ENCODE results near the gene DDX39A. TPM values are rescaled to one million over a fixed set of nuclear protein-coding genes. Genes with fewer than 3 reads are reported as not detected.

DDX39A gene
- total RNA-seq, 4 donors from 2014 or later, result 31.4 to 55.5 (median 43.4) TPM

- H3K9me3 ChIP-seq, result no peaks in the 10 kb centered on the region
- no peak for TF ChIP-seq POLR2AphosphoS5 (IDR thresholded peaks at IDR 0.05)
- TF ChIP-seq EP300 (IDR thresholded peaks at IDR 0.05), result no peak
- no peak for TF ChIP-seq POLR2A (IDR thresholded peaks at IDR 0.05)
- TF ChIP-seq, protein P1, sequence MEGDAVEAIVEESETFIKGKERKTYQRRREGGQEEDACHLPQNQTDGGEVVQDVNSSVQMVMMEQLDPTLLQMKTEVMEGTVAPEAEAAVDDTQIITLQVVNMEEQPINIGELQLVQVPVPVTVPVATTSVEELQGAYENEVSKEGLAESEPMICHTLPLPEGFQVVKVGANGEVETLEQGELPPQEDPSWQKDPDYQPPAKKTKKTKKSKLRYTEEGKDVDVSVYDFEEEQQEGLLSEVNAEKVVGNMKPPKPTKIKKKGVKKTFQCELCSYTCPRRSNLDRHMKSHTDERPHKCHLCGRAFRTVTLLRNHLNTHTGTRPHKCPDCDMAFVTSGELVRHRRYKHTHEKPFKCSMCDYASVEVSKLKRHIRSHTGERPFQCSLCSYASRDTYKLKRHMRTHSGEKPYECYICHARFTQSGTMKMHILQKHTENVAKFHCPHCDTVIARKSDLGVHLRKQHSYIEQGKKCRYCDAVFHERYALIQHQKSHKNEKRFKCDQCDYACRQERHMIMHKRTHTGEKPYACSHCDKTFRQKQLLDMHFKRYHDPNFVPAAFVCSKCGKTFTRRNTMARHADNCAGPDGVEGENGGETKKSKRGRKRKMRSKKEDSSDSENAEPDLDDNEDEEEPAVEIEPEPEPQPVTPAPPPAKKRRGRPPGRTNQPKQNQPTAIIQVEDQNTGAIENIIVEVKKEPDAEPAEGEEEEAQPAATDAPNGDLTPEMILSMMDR (IDR thresholded peaks at IDR 0.05), result no peak
- H3K4me3 ChIP-seq, result no peak overlapping the region
- no peak overlapping the region for H3K27ac ChIP-seq
- no peak for ATAC-seq
- WGBS, 2 donors (ENCODE audit: low coverage in 1 of 2), result 79 to 87% methylated on average over 2 to 5 of the region's 6 CpGs
- H3K27me3 ChIP-seq, result no peaks in the 10 kb centered on the region
- peaks cover 0 to 100% of the 10 kb centered on the region in 2 donors for H3K36me3 ChIP-seq
- H3K4me1 ChIP-seq, result peaks cover 0 to 3% (median 0%) of the 10 kb centered on the region in 3 donors
Observed at GRCh38 chr19:14449321-14449720, 30.2 kb upstream of the DDX39A start.

DNA sequence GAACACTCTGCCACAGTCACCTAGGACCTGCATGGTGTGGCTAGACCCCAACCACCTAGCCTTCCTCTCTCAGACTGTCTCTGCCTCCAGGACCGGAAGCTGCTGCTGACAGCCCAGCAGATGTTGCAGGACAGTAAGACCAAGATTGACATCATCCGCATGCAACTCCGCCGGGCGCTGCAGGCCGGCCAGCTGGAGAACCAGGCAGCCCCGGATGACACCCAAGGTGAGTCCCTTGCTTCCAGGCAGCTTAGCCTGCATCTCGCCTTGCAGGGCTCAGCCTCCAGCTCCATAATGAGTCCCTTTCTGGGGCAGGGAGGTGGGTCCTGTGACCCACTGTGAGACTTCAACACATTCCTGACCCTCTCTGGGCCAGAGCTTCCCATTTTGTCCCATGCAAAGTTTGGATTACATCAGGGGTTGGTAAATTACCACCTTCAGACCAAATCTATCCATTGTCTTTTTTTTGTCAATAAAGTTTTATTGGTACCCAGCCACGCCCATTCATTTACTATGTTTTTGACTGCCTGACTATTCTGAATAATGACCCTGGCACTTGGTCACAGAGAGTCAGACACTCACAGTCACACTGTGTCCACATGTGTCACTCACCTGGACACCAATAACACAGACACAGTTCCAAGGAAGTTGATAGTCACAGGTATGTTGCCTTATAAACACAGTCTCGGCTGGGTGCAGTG lies 27.3 kb upstream of the DDX39A start:
- H3K36me3 ChIP-seq, result peaks cover 0 to 100% of the 10 kb centered on the region in 2 donors

DNA sequence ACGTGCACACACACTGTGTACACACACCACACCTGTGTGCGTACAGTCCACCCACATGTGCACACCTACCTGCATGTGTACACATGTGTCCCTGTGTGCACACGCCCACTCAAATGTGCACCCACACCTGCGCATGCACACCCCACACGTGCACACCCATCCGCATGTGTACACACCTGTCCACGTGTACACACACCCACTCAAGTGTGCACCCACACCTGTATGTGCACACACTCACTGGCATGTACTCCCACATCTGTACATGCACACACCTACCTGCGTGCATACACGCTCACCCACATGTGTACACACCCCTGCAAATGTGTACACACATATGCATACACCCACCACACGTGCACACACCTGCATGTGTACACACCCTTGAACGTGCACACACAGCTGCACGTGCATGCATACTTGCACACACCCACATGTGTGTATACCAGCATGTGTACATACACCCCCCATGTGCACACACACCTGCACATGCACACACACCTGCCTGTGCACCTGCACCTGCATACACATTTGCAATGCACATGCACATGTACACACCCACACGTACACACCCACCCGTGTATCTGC lies 24.6 kb upstream of the DDX39A start:
- no peak for TF ChIP-seq EP300 (IDR thresholded peaks at IDR 0.05)
- H3K27me3 ChIP-seq, result no peaks in the 10 kb centered on the region
- 86 to 90% methylated on average over 10 to 14 of the region's 14 CpGs for WGBS, 2 donors (ENCODE audit: low coverage in 1 of 2)
- peaks cover 0 to 29% (median 8%) of the 10 kb centered on the region in 3 donors for H3K4me1 ChIP-seq
- no peaks in the 10 kb centered on the region for H3K9me3 ChIP-seq
- H3K36me3 ChIP-seq, result peaks cover 0 to 82% of the 10 kb centered on the region in 2 donors
- no peak overlapping the region for H3K27ac ChIP-seq
- no peak for ATAC-seq
- no peak overlapping the region for H3K4me3 ChIP-seq

More for the DNA sequence above, 27.3 kb upstream of the DDX39A start:
- no peaks in the 10 kb centered on the region for H3K9me3 ChIP-seq
- WGBS, 2 donors (ENCODE audit: low coverage in 1 of 2), result 65 to 100% methylated on average over 1 to 2 of the region's 10 CpGs
- H3K4me1 ChIP-seq, result peaks cover 0 to 1% (median 0%) of the 10 kb centered on the region in 3 donors
- no peak overlapping the region for H3K4me3 ChIP-seq
- no peaks in the 10 kb centered on the region for H3K27me3 ChIP-seq
- TF ChIP-seq EP300 (IDR thresholded peaks at IDR 0.05), result no peak
- no peak for TF ChIP-seq POLR2AphosphoS5 (IDR thresholded peaks at IDR 0.05)
- no peak for TF ChIP-seq POLR2A (IDR thresholded peaks at IDR 0.05)
- TF ChIP-seq, protein P1 (IDR thresholded peaks at IDR 0.05), result no peak
- no peak for ATAC-seq
- H3K27ac ChIP-seq, result no peak overlapping the region

- H3K9me3 ChIP-seq, result no peaks in the 10 kb centered on the region
- H3K27ac ChIP-seq, result no peak overlapping the region
- no peak for ATAC-seq
- TF ChIP-seq POLR2A (IDR thresholded peaks at IDR 0.05) (no peak), POLR2AphosphoS5 (IDR thresholded peaks at IDR 0.05) (no peak), EP300 (IDR thresholded peaks at IDR 0.05) (no peak)
- TF ChIP-seq, protein P1 (IDR thresholded peaks at IDR 0.05), result no peak
- 87 to 92% methylated on average over 6 to 7 of the region's 16 CpGs for WGBS, 2 donors (ENCODE audit: low coverage in 1 of 2)
- no peak overlapping the region for H3K4me3 ChIP-seq
- no peaks in the 10 kb centered on the region for H3K27me3 ChIP-seq
- H3K4me1 ChIP-seq, result peaks cover 0 to 34% (median 10%) of the 10 kb centered on the region in 3 donors
- peaks cover 0 to 75% of the 10 kb centered on the region in 2 donors for H3K36me3 ChIP-seq
Observed at GRCh38 chr19:14442891-14443631, 23.9 kb upstream of the DDX39A start.

Measured in gastroesophageal sphincter (tissue), 4 donors.